Hepatocyte (in vitro differentiated cells): ENCODE data around the gene PTGDS.

Experiments
- CTCF ChIP-seq: fragments of 200-600 bp; sonication (generic); IDR thresholded peaks from 2 replicates; pipeline ENCODE4 v1.5.1; 2016; ENCODE audit warnings: antibody characterized with exemption, mild to moderate bottlenecking; ENCODE audit not compliant: poor library complexity
- EZH2 ChIP-seq: fragments of 200-600 bp; sonication (generic); IDR thresholded peaks from 2 replicates; pipeline ENCODE4 v1.6.1; 2016; ENCODE audit warnings: antibody characterized with exemption, mild to moderate bottlenecking, borderline replicate concordance

- TF ChIP-seq CTCF (no peak), EZH2 (no peak)
Observed at GRCh38 chr9:136982232-136983051, 5.1 kb downstream of the PTGDS start, which contains the start of gene LCNL1.
